ENCODE data around the gene FAIM. TPM values are rescaled to one million over a fixed set of nuclear protein-coding genes. Genes with fewer than 3 reads are reported as not detected.

Gene FAIM
- total RNA-seq, 1 donor from 2014 or later: 13.3 TPM

DNA sequence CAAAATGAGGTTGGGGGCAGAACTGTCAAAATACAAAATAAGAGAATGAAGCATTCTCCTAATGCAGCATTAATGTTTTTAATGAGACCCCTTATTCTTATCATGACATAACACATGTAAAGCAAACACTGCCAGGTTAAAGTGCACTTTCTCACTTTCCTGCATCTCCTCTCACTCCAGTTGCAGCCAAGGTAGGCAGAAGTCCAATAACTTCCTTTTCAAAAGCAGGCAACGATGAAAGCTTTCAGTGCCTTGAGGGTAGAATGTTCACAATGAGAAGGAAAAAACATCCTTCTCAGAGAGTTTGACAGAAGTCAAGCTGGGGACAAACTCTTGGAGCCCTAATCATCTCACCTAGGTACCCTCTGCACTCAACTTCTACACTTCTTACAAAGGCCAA lies 59.5 kb downstream of the FAIM start:
- intact Hi-C loops (cut with DNase I): no loop called here
- Histone ChIP-seq H3K4me1 (no peaks in the 10 kb centered on the region), H3K9me3 (no peaks in the 10 kb centered on the region), H3K27ac (no peak overlapping the region), H3K27me3 (no peaks in the 10 kb centered on the region), H3K4me3 (no peak overlapping the region), H3K36me3 (peaks cover 0 to 18% of the 10 kb centered on the region in 2 donors)
- TF ChIP-seq, protein P1, sequence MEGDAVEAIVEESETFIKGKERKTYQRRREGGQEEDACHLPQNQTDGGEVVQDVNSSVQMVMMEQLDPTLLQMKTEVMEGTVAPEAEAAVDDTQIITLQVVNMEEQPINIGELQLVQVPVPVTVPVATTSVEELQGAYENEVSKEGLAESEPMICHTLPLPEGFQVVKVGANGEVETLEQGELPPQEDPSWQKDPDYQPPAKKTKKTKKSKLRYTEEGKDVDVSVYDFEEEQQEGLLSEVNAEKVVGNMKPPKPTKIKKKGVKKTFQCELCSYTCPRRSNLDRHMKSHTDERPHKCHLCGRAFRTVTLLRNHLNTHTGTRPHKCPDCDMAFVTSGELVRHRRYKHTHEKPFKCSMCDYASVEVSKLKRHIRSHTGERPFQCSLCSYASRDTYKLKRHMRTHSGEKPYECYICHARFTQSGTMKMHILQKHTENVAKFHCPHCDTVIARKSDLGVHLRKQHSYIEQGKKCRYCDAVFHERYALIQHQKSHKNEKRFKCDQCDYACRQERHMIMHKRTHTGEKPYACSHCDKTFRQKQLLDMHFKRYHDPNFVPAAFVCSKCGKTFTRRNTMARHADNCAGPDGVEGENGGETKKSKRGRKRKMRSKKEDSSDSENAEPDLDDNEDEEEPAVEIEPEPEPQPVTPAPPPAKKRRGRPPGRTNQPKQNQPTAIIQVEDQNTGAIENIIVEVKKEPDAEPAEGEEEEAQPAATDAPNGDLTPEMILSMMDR (IDR thresholded peaks at IDR 0.05): no peak
- TF ChIP-seq POLR2A (IDR thresholded peaks at IDR 0.05) (no peak), POLR2AphosphoS5 (IDR thresholded peaks at IDR 0.05; ENCODE audit: insufficient read depth in 1 of 2, low read depth in 1 of 2) (no peak)
- no peak for DNase-seq (ENCODE audit: extremely low spot score in 2 of 2)

DNA sequence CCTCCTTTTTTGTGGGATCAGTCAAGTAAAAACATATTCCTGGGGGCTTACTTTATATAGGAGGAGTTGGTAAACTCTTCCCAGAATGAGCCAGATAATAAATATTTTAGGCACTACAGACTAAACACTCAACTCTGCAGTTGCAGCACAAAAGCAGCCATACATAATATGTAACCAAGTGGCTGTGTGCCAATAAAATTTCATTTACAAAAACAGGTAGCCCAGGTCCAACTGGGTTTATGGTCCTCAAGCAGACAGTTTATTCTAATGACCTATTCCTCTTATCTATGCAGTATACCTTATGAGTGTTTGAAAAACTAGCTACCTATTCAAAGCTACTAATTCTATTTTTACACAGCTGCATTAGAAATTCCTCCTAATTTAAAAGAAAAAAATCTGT lies 61.8 kb downstream of the FAIM start:
- TF ChIP-seq, protein P1 (IDR thresholded peaks at IDR 0.05): no peak
- TF ChIP-seq POLR2A (IDR thresholded peaks at IDR 0.05) (no peak), POLR2AphosphoS5 (IDR thresholded peaks at IDR 0.05; ENCODE audit: insufficient read depth in 1 of 2, low read depth in 1 of 2) (no peak)
- intact Hi-C loops (cut with DNase I): no loop called here
- H3K4me1 ChIP-seq: no peaks in the 10 kb centered on the region
- H3K36me3 ChIP-seq: peaks cover 0 to 19% of the 10 kb centered on the region in 2 donors
- no peak overlapping the region for H3K27ac ChIP-seq
- H3K27me3 ChIP-seq: no peaks in the 10 kb centered on the region
- no peak for DNase-seq (ENCODE audit: extremely low spot score in 2 of 2)
- no peak overlapping the region for H3K4me3 ChIP-seq
- no peaks in the 10 kb centered on the region for H3K9me3 ChIP-seq

DNA sequence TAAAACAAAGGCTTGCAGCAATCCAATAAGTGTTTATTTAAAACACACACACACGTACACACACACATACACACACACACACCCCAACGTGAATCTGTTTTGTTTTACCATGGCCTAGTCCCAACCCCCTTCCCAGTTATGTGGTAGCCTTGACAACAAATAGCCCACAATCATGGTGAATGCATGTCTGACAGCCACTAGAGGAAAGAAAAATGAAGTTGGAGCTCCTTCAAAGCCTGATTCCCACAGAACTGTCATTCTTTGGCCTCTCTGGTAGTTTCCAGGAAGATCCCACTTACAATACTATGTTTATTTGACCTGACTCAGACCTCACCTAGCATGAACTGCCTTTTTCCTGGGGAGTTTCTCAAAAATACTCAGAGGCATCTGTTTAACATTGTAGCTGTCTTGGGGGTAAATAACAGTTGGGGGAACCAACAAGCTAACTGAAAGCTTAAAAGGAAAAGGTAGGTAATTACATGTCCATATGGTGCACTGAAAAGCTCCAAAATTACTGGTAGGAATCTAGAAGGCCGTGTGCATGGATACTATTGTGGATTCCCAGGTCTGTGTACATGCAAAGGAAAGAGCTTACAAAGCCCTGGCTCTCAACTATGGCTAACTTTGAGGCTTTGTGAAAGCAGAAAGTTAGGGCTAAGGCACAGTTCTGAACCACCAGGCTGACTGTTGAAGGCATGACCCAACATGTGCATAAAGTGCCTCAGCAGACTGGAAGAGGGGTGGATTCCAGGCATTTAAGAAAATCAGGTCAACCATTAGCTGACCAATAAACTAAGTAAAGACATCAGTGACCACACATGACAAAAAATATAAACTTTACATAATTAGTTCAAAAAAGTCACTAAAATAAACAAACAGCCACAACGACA lies 65.3 kb downstream of the FAIM start:
- intact Hi-C loops (cut with DNase I): no loop called here
- Histone ChIP-seq H3K4me1 (no peaks in the 10 kb centered on the region), H3K27me3 (no peaks in the 10 kb centered on the region), H3K27ac (no peak overlapping the region), H3K4me3 (no peak overlapping the region), H3K9me3 (peaks cover 6% of the 10 kb centered on the region), H3K36me3 (peaks cover 0 to 24% of the 10 kb centered on the region in 2 donors)
- DNase-seq (ENCODE audit: extremely low spot score in 2 of 2): no peak
- no peak for TF ChIP-seq POLR2AphosphoS5 (IDR thresholded peaks at IDR 0.05; ENCODE audit: insufficient read depth in 1 of 2, low read depth in 1 of 2)
- no peak for TF ChIP-seq POLR2A (IDR thresholded peaks at IDR 0.05)
- TF ChIP-seq, protein P1 (IDR thresholded peaks at IDR 0.05): no peak

DNA sequence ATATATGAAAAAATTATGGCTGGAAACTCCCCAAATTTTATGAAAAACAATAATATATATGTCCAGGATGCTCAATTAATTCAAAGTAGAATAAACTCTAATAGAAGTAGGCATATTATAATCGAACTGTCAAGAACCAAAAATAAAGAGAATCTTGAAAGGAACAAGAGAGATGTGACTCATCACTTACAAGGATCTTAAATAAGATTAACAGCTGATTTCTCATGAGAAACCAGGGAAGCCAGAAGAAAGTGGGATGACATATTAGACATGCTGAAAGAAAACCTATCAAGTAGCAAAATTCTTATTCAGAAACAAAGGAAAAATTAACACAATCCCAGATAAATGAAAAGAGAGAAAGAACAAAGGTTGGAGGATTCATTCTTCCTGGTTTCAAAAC lies 66.8 kb downstream of the FAIM start:
- H3K4me1 ChIP-seq: no peaks in the 10 kb centered on the region

More for the DNA sequence above, 66.8 kb downstream of the FAIM start:
- Histone ChIP-seq H3K27ac (no peak overlapping the region), H3K4me3 (no peak overlapping the region), H3K27me3 (no peaks in the 10 kb centered on the region), H3K9me3 (peaks cover 6% of the 10 kb centered on the region), H3K36me3 (peaks cover 0 to 24% of the 10 kb centered on the region in 2 donors)
- intact Hi-C loops (cut with DNase I): no loop called here
- TF ChIP-seq POLR2A (IDR thresholded peaks at IDR 0.05) (no peak), POLR2AphosphoS5 (IDR thresholded peaks at IDR 0.05; ENCODE audit: insufficient read depth in 1 of 2, low read depth in 1 of 2) (no peak)
- TF ChIP-seq, protein P1 (IDR thresholded peaks at IDR 0.05): no peak
- no peak for DNase-seq (ENCODE audit: extremely low spot score in 2 of 2)
